DND-41 (cell line): ENCODE data around the gene BRINP1.

ENCODE experiments used
- ATAC-seq: fragments of 200-7000 bp; cut with Tn5 transposase; 3 replicates; pipeline ENCODE4 v1.9.1; 2021; ENCODE audit warnings: low read depth; ENCODE audit not compliant: insufficient read depth
- DNase-seq: peaks from one replicate; pipeline ENCODE4 v3.0.0-alpha.2; 2020
- H2AFZ ChIP-seq: 2 replicates; pipeline ENCODE4 v1.6.0; 2012; ENCODE audit warnings: low read depth, low read length
- H3K27ac ChIP-seq: 2 replicates; pipeline ENCODE4 v1.5.1; 2012; ENCODE audit warnings: low read length, inconsistent platforms
- H3K27me3 ChIP-seq: fragments of 200-600 bp; sonication (generic); 2 replicates; pipeline ENCODE4 v1.6.0; 2012; ENCODE audit warnings: low read length, mild to moderate bottlenecking, inconsistent platforms; ENCODE audit not compliant: insufficient read depth, poor library complexity
- H3K36me3 ChIP-seq: 2 replicates; pipeline ENCODE4 v1.5.1; 2012; ENCODE audit warnings: low read length, inconsistent platforms; ENCODE audit not compliant: insufficient read depth
- H3K4me1 ChIP-seq: 2 replicates; pipeline ENCODE4 v1.5.1; 2012; ENCODE audit warnings: mild to moderate bottlenecking, low read length; ENCODE audit not compliant: insufficient read depth
- H3K4me2 ChIP-seq: 2 replicates; pipeline ENCODE4 v1.6.0; 2012; ENCODE audit warnings: mild to moderate bottlenecking, moderate library complexity, low read length, inconsistent platforms; ENCODE audit not compliant: insufficient read depth
- H3K4me3 ChIP-seq, 2 experiments: fragments of 200-600 bp in 1 of 2; shearing (Covaris generic) in 1 of 2; 2 replicates each; pipeline ENCODE4 v1.5.1; 2012 to 2016; ENCODE audit warnings: inconsistent platforms in 2 of 2, low read length in 2 of 2, mild to moderate bottlenecking in 2 of 2, low read depth in 1 of 2, moderate library complexity in 1 of 2
- H3K79me2 ChIP-seq: 2 replicates; pipeline ENCODE4 v1.6.0; 2012; ENCODE audit warnings: low read length, inconsistent platforms; ENCODE audit not compliant: insufficient read depth
- H3K9ac ChIP-seq: 2 replicates; pipeline ENCODE4 v1.6.0; 2012; ENCODE audit warnings: low read depth, mild to moderate bottlenecking, inconsistent platforms, low read length, moderate library complexity
- H3K9me3 ChIP-seq: 2 replicates; pipeline ENCODE4 v1.5.1; 2012; ENCODE audit warnings: low read length, moderate library complexity, mild to moderate bottlenecking, inconsistent platforms; ENCODE audit not compliant: insufficient read depth, severe bottlenecking
- H4K20me1 ChIP-seq: 2 replicates; pipeline ENCODE4 v1.6.0; 2012; ENCODE audit warnings: low read length; ENCODE audit not compliant: insufficient read depth
- EZH2 ChIP-seq: IDR thresholded peaks from 3 replicates; pipeline ENCODE4 v1.6.1; 2012; ENCODE audit warnings: borderline replicate concordance, low read depth, mild to moderate bottlenecking, moderate library complexity, low read length, inconsistent platforms; ENCODE audit not compliant: severe bottlenecking
- TF ChIP-seq, protein P1 (sequence below): IDR thresholded peaks from 2 replicates; pipeline ENCODE4 v1.5.1; 2012; ENCODE audit warnings: borderline replicate concordance, low read length, moderate library complexity, mild to moderate bottlenecking; ENCODE audit not compliant: poor library complexity, severe bottlenecking; ENCODE audit errors: extremely low read depth

BRINP1 gene

DNA sequence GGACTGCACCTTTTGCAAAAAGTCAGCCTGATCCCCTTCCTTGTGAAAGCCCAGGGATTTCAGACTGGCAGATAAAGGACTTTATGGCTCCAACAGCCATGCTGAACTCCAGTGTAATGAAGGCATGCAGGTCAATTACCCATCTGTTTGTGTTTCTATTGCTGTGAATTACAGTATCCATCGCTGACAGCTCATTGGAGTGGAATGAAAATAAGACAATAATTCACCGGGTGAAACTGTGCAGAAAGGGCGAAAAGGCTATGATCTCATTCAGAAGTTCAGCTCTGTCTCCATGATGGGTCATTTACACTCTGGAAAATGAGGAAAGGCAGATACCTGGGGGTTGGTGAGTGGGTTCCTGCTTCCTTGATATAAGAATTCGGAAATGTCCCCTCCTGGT lies 148.0 kb downstream of the BRINP1 start:
- no peak overlapping the region for H3K4me2 ChIP-seq
- no peak overlapping the region for H3K9ac ChIP-seq
- no peak overlapping the region for H3K27ac ChIP-seq
- H3K27me3 ChIP-seq, result no peaks in the 10 kb centered on the region
- no peaks in the 10 kb centered on the region for H3K4me1 ChIP-seq
- no peak for ATAC-seq
- no peak overlapping the region for H3K4me3 ChIP-seq
- TF ChIP-seq, protein P1, sequence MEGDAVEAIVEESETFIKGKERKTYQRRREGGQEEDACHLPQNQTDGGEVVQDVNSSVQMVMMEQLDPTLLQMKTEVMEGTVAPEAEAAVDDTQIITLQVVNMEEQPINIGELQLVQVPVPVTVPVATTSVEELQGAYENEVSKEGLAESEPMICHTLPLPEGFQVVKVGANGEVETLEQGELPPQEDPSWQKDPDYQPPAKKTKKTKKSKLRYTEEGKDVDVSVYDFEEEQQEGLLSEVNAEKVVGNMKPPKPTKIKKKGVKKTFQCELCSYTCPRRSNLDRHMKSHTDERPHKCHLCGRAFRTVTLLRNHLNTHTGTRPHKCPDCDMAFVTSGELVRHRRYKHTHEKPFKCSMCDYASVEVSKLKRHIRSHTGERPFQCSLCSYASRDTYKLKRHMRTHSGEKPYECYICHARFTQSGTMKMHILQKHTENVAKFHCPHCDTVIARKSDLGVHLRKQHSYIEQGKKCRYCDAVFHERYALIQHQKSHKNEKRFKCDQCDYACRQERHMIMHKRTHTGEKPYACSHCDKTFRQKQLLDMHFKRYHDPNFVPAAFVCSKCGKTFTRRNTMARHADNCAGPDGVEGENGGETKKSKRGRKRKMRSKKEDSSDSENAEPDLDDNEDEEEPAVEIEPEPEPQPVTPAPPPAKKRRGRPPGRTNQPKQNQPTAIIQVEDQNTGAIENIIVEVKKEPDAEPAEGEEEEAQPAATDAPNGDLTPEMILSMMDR, result no peak
- no peak for TF ChIP-seq EZH2
- H3K79me2 ChIP-seq, result no peaks in the 10 kb centered on the region
- H3K36me3 ChIP-seq, result no peaks in the 10 kb centered on the region
- no peaks in the 10 kb centered on the region for H3K9me3 ChIP-seq
- H4K20me1 ChIP-seq, result no peaks in the 10 kb centered on the region
- H2AFZ ChIP-seq, result no peak overlapping the region
- DNase-seq, result no peak

DNA sequence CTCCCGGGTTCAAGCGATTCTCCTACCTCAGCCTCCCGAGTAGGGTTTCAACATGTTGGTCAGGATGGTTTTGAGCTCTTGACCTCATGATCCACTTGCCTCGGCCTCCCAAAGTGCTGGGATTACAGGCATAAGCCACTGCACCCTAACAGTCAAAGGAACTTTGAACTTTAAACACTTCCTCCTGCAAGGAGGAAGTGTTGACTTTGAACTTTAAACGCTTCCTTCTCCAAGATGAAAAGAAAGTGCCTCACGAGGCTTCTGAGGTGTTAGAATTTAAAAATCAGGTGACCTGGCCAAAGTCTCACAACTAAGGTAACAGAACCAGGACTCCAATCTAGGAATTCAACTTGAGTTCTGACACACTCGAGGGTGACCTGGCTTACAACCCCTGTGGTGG lies 150.9 kb downstream of the BRINP1 start:
- H3K9me3 ChIP-seq, result no peaks in the 10 kb centered on the region
- H3K27me3 ChIP-seq, result no peaks in the 10 kb centered on the region
- no peak overlapping the region for H2AFZ ChIP-seq
- H3K9ac ChIP-seq, result no peak overlapping the region
- no peaks in the 10 kb centered on the region for H3K36me3 ChIP-seq
- ATAC-seq, result no peak
- H3K4me2 ChIP-seq, result no peak overlapping the region
- no peaks in the 10 kb centered on the region for H4K20me1 ChIP-seq
- H3K79me2 ChIP-seq, result no peaks in the 10 kb centered on the region
- no peak overlapping the region for H3K4me3 ChIP-seq
- no peak for DNase-seq
- TF ChIP-seq, protein P1, result no peak
- TF ChIP-seq EZH2, result no peak
- H3K4me1 ChIP-seq, result no peaks in the 10 kb centered on the region
- H3K27ac ChIP-seq, result no peak overlapping the region

DNA sequence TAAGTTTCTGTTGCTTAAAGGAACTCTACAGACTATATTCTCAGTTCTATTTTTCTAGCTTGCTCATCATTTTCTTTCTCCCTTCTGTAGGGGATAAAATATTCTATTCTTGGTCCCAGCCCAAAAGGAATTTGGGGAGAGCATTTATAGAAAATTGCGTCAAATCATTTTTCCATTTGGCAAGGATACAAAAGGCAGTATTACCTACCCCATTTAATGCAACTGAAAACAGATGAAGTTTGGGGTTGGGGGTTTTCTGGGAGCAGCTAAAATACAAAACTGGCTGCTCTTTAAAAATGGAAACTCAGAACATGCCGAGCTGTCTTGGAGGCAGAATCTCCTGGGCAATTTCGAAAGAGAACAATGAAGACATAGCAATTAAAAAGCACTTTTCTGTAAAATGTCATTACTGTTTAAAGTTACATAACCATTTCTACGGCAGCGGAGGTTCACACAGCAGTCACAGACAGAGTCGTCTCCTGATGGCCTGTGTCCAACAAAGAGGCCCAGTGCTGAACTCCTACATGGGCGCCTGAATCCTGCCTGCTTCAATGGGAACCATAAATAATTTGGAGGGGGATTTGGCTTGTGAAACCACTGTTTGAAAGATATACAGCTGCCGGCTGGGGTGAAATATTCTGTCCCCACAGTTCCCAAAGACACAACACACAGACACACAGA lies 152.4 kb downstream of the BRINP1 start:
- no peaks in the 10 kb centered on the region for H4K20me1 ChIP-seq
- H2AFZ ChIP-seq, result no peak overlapping the region
- H3K9ac ChIP-seq, result no peak overlapping the region
- DNase-seq (no peak), ATAC-seq (no peak)
- no peaks in the 10 kb centered on the region for H3K4me1 ChIP-seq
- H3K36me3 ChIP-seq, result no peaks in the 10 kb centered on the region
- no peak overlapping the region for H3K27ac ChIP-seq
- H3K4me2 ChIP-seq, result no peak overlapping the region
- no peaks in the 10 kb centered on the region for H3K27me3 ChIP-seq
- H3K4me3 ChIP-seq, result no peak overlapping the region
- H3K9me3 ChIP-seq, result no peaks in the 10 kb centered on the region
- no peaks in the 10 kb centered on the region for H3K79me2 ChIP-seq
- no peak for TF ChIP-seq EZH2
- TF ChIP-seq, protein P1, result no peak
